GM10266 (cell line): ENCODE data around the gene DMRTB1.

Source experiments
- DNase-seq: peaks from one replicate; pipeline ENCODE4 v3.0.0; 2012; ENCODE audit errors: extremely low spot score
- CTCF ChIP-seq: IDR thresholded peaks from 2 replicates; pipeline ENCODE4 v1.5.1; 2012; ENCODE audit warnings: mild to moderate bottlenecking, low read depth; ENCODE audit not compliant: control insufficient read depth, insufficient read depth; ENCODE audit errors: missing control alignments

The DMRTB1 gene

GRCh38 chr1:53510215-53510614 is 51.0 kb downstream of the DMRTB1 start:
- TF ChIP-seq CTCF: no peak
- no peak for DNase-seq

GRCh38 chr1:53511323-53511932 is 52.2 kb downstream of the DMRTB1 start:
- TF ChIP-seq CTCF: no peak
- no peak for DNase-seq

- DNase-seq: no peak
- TF ChIP-seq CTCF: no peak
Observed at GRCh38 chr1:53511933-53512806, 53.0 kb downstream of the DMRTB1 start.

- no peak for DNase-seq
- TF ChIP-seq CTCF: no peak
Observed at GRCh38 chr1:53512807-53513755, 53.9 kb downstream of the DMRTB1 start.

- DNase-seq: no peak
- TF ChIP-seq CTCF: no peak
Observed at GRCh38 chr1:53513846-53514245, 54.6 kb downstream of the DMRTB1 start.

GRCh38 chr1:53514436-53514835 is 55.2 kb downstream of the DMRTB1 start:
- no peak for TF ChIP-seq CTCF

More at GRCh38 chr1:53514436-53514835, 55.2 kb downstream of the DMRTB1 start:
- DNase-seq: no peak
